Progenitor cell of endocrine pancreas (in vitro differentiated cells): Measurements from ENCODE around the gene PAPOLB. TPM values are rescaled to one million over a fixed set of nuclear protein-coding genes. Genes with fewer than 3 reads are reported as not detected.

Experiments used
- DNase-seq: peaks from one replicate; pipeline ENCODE4 v3.0.0; 2021; ENCODE audit warnings: low spot score; ENCODE audit not compliant: unreplicated experiment
- H3K27ac Mint-ChIP-seq: 2 replicates; pipeline ENCODE4 v1.8.0; 2021; ENCODE audit warnings: mild to moderate bottlenecking, moderate library complexity, mixed read lengths
- H3K27me3 Mint-ChIP-seq: 2 replicates; pipeline ENCODE4 v1.8.0; 2021; ENCODE audit warnings: mixed read lengths
- H3K36me3 Mint-ChIP-seq: 2 replicates; pipeline ENCODE4 v1.8.0; 2022; ENCODE audit warnings: mixed read lengths; ENCODE audit not compliant: insufficient read depth
- H3K4me1 Mint-ChIP-seq: 2 replicates; pipeline ENCODE4 v1.8.0; 2021; ENCODE audit warnings: low read depth, mixed read lengths
- H3K4me3 Mint-ChIP-seq: 2 replicates; pipeline ENCODE4 v1.8.0; 2021; ENCODE audit warnings: low read depth, mild to moderate bottlenecking, moderate library complexity, mixed read lengths
- H3K9me3 Mint-ChIP-seq: 2 replicates; pipeline ENCODE4 v1.8.0; 2021; ENCODE audit warnings: low read depth, mixed read lengths
- CTCF ChIP-seq: fragments of 200-600 bp; sonication (generic); IDR thresholded peaks from one replicate; pipeline ENCODE4 v1.5.0; 2021; ENCODE audit warnings: antibody characterized with exemption, mild to moderate bottlenecking; ENCODE audit not compliant: unreplicated experiment
- total RNA-seq: library from RNA; stranded (reverse); gene quantifications from 2 replicates; pipeline ENCODE4 v1.2.1, GENCODE V29; 2021

PAPOLB gene
- total RNA-seq, 1 donor from 2014 or later = 0.10 TPM

DNA sequence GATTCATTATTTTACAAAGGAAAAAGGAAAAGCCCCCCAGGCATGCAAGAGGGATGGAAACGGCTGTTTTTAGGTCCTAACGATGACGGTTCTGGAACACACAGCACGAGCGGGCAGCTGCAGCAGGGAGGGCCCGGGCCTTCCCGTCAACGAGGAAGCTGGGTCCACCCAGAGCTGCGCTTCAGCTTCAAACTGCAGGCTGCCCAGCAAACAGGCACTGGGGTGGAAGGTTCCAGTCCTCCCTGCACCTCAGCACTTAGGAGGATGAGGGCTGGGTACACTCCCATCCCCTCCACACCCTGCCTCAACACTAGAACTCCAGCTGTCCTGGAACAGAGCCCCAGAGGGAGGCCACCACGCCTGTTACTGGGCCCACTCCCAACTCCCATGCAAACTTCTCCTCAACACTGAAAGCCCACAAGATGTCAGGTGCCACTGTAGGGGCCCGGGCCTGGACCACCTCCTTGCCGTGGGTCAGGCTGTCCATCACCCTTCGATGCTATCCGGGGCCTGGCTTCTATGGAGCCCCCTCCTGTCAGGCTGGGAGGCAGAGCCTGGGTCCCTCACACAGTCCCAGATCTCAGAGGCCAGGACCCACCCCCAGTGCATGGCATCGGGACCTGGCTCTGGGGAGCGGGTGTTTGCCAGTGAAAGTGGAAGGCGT, 33.0 kb downstream of the PAPOLB start:
- DNase-seq = no peak
- Mint-ChIP-seq H3K4me3 (no peak overlapping the region), H3K36me3 (no peaks in the 10 kb centered on the region), H3K4me1 (no peaks in the 10 kb centered on the region), H3K27ac (no peak overlapping the region), H3K9me3 (no peaks in the 10 kb centered on the region), H3K27me3 (no peaks in the 10 kb centered on the region)
- no peak for TF ChIP-seq CTCF

GRCh38 chr7:4825081-4825480, 36.7 kb downstream of the PAPOLB start:
- TF ChIP-seq CTCF = no peak
- H3K36me3 Mint-ChIP-seq = no peaks in the 10 kb centered on the region
- no peaks in the 10 kb centered on the region for H3K9me3 Mint-ChIP-seq
- DNase-seq = no peak
- no peaks in the 10 kb centered on the region for H3K27me3 Mint-ChIP-seq
- H3K27ac Mint-ChIP-seq = no peak overlapping the region
- H3K4me1 Mint-ChIP-seq = no peaks in the 10 kb centered on the region
- H3K4me3 Mint-ChIP-seq = no peak overlapping the region

DNA sequence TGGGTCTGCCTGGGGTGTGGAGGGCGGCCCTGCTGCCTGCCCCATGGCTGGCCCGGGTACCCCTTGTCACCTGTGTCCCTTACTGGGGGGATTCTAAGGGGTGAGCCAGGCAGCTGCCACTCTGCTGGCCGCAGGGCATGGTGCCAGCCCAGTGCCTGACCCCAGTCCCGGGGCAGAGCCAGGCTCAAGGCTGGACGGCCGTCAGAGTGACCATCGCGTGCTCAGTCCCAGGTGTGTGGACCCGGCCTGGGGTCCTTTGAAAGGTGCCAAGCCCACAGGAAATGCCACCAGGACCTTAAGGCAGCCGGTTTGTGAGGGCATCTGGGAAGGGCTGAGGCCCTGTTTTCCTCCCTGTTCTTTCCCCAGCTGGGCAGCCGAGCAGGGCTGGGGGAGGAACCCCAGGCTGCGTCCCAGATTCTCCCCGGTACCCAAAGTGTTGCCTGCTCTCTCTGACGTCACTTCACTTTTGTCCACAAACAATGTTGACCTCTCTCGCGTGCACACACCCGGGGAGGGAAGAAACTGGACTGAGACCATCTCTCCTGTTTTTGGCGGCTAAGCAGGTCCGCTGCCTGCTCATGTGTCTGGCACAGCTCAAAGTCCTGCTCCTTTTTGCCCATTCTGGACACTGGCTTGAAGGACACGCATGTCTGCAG, 37.6 kb downstream of the PAPOLB start:
- Mint-ChIP-seq H3K27ac (no peak overlapping the region), H3K4me1 (no peaks in the 10 kb centered on the region), H3K27me3 (no peaks in the 10 kb centered on the region), H3K9me3 (no peaks in the 10 kb centered on the region), H3K36me3 (no peaks in the 10 kb centered on the region), H3K4me3 (no peak overlapping the region)
- no peak for TF ChIP-seq CTCF
- DNase-seq = no peak

DNA sequence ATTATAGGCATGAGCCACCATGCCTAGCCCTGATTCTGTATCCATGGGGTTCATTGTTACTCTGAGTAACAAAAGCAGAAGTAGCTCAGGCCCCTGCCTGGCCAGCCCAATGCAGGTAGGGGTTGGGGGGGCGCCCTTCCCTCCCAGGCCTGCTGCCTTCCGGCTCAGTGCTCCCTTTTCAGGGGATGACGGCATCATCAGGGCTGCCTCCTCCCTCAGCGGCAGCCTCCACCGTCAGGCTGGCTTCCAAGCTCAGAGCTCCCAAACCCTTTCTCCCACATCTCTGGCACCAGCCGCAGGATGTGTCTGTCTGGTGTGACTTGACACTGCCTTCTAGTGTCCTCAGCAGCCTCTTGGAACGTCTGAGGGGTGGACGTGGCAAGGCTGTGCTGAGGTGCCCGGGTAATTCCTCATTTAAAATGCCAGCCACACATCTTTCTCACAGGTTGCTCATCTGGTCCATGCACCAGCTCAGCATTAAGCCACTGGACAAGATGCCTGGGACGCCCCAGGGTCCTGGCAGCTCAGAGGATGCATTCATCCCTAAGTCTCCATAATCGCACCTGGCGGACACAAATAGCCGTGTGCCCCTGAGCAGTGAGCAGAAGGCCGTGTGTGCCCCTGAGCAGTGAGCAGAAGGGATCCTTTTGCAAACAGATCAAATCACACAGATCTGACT, 38.2 kb downstream of the PAPOLB start:
- no peak for TF ChIP-seq CTCF
- Mint-ChIP-seq H3K9me3 (no peaks in the 10 kb centered on the region), H3K36me3 (no peaks in the 10 kb centered on the region), H3K4me3 (no peak overlapping the region), H3K4me1 (no peaks in the 10 kb centered on the region), H3K27me3 (no peaks in the 10 kb centered on the region), H3K27ac (no peak overlapping the region)
- no peak for DNase-seq

DNA sequence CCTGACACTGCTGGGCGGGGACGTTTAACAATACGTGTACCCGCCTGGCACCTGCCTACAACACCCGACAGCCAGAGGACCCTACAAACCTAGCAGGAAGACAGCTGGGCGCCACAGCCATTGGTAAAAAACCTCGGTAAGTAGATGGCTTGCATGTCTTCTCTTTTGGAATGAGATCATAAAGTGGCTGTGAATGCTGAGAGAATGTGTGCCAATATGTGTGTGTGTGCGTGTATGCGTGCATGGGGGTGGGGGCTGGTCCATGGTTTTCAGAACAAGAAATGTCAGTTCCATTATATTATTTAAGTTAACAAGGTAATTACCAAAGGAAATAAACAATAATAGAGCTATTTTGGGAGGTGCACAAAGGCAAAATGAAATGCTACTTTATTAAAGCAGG, 39.2 kb downstream of the PAPOLB start:
- no peak overlapping the region for H3K27ac Mint-ChIP-seq
- H3K9me3 Mint-ChIP-seq = no peaks in the 10 kb centered on the region
- no peaks in the 10 kb centered on the region for H3K36me3 Mint-ChIP-seq
- no peaks in the 10 kb centered on the region for H3K27me3 Mint-ChIP-seq
- H3K4me3 Mint-ChIP-seq = no peak overlapping the region
- no peak for TF ChIP-seq CTCF
- no peaks in the 10 kb centered on the region for H3K4me1 Mint-ChIP-seq
- DNase-seq = no peak
